GM18861 (cell line): ENCODE data around the gene MXRA8.
A peak's percentile ranks its signal among the peaks of the same experiment; 100 is the strongest.
"Not testable (repeated sequence)": the region's sequence is repeated elsewhere in the genome, so short reads cannot be mapped to it uniquely, and the experiment has no call there.

ENCODE experiments used
- ATAC-seq: cut with Tn5 transposase; IDR thresholded peaks from one replicate; pipeline ENCODE4 v1.9.1; 2021; ENCODE audit not compliant: unreplicated experiment

The MXRA8 gene, protein sequence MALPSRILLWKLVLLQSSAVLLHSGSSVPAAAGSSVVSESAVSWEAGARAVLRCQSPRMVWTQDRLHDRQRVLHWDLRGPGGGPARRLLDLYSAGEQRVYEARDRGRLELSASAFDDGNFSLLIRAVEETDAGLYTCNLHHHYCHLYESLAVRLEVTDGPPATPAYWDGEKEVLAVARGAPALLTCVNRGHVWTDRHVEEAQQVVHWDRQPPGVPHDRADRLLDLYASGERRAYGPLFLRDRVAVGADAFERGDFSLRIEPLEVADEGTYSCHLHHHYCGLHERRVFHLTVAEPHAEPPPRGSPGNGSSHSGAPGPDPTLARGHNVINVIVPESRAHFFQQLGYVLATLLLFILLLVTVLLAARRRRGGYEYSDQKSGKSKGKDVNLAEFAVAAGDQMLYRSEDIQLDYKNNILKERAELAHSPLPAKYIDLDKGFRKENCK

DNA sequence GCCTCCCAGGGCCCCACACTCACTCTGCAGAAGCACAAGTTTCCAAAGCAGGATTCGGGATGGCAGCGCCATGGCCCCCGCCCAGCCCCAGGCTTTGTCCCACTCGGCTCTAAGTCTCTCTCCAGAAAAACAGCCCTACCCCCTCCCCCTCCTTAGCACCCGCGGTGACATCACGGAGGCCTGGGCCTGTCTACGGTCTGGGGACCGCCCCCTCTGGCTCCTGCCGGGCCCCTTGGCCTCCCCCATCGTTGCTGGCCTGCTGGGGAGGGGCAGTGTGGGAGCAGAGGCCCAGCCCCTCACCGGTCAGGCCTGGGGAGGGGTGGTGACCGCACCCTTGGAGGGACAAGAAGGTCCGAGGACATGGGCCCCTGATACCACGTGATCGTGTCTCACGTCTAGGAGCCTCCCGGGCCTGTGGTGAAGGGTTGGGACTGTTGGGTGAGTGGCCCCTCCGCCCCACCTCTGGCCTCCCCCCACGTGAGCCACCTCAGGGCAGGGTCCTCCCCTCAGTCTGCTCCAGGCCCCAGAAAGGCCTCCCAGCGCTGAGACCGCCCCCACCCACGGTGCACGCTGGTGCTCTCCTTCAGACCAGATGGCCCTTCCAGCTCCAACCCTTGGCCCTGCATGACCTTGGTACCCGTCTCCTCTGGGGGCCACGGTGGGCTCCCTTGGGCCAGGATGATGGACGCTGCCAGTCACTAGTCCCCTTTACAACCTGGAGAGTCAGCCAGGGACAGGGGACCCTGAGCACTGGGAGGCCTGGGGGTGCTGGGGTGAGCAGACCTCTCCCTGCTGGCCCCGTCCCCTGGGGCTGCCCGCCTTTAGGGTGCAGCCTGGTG is at the start of gene MXRA8:
Gene MXRA8 (minus strand): TSS at position 123 of the 839 bp plus-strand sequence. CDS start 51 bp downstream, at position 72.
- no peak for ATAC-seq

DNA sequence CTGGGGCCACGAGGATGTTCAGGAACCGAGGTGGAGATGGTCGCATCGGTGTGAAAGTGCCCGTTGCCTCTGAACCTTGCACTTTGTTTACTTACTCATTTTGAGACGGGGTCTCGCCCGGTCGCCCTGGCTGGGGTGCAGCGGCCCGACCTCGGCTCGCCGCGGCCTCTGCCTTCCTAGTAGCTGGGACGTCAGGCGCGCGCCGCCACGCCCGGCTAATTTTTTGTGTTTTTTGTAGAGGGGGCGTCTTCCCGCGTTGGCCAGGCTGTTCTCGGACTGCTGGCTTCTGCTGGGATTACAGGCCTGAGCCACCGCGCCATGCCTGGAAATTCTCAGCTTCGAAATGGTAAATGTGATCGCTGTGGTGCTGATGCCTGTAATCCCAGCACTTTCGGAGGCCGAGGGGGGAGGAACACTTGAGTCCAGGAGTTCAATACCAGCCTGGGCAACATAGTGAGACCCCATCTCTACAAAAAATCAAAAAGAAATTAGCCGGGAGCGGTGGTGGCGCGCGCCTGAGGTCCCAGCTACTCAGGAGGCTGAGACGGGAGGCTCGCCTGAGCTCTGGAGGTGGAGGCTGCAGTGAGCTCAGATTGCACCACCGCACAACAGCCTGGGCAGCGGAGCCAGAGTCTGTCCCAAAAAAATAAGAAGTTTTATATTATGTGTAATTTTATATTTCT is 49.4 kb upstream of the MXRA8 start:
- no peak for ATAC-seq

DNA sequence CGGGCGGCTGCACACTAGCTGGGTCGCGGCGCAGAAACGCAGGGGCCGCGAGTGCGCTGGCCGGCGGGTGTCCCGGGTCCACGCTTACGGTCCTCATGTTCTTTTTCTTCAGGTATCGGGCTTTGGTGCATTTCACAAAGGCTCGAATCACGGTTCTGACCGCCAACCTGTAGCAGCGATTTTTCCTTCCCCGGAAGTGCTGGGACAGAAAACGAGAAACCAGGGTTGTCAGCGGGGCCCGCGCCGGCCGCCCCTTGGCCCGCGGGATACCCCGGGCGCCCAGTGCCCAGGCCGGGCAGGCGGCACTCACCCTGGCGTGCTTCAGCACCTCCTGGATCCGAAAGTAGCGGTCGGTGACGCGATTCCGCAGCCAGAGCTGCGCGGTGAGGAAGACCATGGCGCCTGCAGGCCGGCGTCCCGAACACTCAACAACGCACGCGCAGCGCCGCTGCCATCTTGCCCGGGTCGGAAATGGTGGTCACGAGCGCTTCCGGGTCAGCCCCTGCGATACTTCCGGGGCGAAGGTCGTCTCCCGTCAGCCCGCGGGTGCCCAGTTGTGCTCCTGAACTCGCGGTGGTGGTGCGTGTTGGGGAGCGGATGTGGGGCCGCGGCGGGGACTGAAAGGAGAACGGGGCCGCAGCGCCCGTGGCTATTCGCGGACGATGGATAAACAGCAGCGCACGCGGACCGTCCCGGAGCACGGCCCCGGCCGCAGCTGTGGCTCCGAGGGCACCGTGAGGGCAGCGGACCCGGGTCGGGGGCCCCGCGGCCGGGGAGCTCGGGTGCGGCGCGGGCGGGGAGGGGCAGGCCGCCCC is 48.7 kb upstream of the MXRA8 start, which contains the start of gene MRPL20:
Gene MRPL20 (minus strand): TSS at position 473 of the 815 bp plus-strand sequence. CDS start 76 bp downstream, at position 397.
- peak; percentile 71 for ATAC-seq

DNA sequence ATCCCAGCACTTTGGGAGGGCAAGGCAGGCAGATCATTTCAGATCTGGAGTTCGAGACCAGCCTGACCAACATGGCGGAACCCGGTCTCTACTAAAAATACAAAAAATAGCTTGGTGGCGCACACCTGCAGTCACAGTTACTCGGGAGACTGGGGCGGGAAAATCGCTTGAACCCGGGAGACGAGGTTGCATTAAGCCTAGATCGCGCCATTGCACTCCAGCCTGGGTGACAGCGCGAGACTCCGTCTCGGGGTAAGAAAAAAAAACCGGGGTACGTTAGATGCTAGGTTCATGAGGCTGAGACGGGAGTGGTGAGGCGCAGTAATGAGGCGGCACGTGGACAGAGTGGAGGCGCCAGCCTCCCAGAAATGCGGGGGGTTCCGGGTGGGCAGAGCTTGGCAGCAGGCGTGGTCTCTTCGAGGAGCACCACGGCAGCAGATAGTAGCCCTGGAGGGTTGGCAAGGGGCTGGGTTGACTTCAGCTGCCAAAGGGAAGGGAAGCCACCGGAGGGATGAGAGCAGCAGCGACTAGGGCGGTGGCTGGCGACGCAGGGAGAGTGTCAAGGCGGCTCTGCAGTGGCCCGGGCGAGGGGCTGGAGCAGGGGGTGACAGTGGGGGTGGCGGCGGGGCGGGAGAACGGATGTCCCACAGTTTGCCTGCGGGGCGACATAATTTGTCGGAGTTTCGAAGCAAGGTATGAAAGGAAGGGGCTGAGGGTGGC is 47.9 kb upstream of the MXRA8 start:
- ATAC-seq: no peak

DNA sequence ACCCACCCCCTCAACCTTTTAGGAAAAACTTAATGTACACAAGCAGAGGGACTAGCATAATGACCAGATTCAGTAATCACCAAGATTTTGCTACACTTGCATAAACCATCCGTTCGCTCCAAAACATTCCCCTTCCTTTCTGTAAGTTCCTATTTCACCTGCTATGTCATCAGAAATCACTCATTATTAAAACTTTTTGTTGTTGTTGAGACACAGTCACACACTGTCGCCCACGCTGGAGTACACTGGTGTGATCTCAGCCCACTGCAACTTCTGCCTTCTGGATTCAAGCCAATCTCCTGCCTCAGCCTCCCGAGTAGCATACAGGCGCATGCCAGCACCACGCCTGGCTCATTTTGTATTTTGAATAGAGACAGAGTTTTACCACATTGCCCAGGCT is 45.3 kb upstream of the MXRA8 start:
- ATAC-seq: no peak

DNA sequence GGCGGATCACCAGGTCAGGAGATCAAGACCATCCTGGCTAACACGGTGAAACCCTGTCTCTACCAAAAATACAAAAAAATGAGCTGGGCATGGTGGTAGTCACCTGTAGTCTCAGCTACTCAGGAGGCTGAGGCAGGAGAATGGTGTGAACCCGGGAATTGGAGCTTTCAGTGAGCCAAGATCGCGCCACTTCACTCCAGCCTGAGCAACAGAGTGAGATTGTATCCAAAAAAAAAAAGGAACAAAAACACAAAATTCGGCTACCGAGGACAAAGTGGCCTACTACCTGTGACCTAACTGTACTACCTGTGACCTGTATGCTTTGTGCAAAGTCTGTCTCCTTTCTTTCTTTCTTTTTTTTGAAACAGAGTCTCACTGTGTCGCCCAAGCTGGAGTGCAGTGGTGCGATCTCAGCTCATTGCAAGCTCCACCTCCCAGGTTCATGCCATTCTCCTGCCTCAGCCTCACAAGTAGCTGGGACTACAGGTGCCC is 44.6 kb upstream of the MXRA8 start:
- ATAC-seq: not testable (repeated sequence)

DNA sequence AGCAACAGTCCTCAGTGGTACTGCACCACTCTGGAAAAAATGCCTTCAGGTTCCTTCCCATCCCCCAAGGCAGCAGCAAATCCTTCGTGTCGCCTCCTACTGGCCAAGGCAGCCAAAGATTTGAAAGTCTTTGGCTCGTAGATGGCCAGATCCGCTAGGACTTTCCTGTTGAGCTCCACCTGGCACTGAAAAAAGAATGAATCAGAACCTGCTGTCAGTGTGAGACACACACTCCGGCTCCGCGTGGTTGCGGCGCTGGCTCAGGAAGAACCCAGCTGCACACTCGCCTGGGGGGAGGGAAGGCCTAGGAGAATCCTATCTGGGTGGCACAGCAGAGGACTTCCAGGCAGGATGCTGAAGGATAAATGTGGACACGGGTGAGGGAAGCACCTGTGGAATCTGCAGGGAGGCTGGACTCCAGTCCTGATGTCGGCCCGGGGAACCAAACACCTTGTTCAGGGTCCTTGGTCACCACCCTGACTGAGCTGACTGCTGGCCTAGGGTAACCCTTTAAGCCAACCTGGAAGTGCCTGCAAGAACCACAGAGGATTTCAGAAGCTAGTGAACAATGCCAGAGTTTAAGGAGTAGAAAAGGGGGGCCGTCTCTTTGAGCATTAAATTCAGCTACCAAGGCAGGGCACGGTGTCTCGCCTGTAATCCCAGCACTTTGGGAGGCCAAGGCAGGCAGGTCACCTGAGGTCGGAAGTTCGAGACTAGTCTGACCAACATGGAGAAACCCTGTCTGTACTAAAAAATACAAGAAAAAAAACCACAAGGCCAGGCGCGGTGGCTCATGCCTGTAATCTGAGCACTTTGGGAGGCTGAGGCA is 43.9 kb upstream of the MXRA8 start:
- no peak for ATAC-seq

DNA sequence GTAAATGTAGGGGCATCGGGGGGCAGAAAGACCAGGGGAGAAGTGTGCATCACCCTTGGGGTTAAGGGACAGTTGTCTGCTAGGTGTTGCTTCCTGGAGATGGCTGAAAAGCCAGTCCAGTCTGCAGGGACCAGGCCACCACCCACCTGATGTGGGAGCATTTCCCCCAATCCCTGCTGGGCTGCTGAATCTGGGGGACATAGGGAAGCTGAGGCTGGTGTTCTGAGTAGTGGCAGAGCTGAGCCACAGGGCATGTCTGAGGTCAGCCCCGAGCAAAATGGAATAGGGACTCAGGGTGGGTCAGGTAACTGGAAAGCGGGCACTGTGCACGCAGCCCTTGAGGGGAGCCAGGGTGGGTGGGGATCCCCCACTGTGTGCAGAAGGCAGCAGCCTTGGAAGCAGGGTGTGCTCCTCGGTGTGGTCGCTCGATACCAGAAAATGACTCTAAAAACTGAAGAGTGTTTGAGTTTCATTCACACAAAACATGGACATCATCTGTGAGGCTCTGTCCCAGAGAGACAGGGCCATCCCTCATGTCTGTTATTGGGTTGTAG is 43.2 kb upstream of the MXRA8 start:
- ATAC-seq: no peak

DNA sequence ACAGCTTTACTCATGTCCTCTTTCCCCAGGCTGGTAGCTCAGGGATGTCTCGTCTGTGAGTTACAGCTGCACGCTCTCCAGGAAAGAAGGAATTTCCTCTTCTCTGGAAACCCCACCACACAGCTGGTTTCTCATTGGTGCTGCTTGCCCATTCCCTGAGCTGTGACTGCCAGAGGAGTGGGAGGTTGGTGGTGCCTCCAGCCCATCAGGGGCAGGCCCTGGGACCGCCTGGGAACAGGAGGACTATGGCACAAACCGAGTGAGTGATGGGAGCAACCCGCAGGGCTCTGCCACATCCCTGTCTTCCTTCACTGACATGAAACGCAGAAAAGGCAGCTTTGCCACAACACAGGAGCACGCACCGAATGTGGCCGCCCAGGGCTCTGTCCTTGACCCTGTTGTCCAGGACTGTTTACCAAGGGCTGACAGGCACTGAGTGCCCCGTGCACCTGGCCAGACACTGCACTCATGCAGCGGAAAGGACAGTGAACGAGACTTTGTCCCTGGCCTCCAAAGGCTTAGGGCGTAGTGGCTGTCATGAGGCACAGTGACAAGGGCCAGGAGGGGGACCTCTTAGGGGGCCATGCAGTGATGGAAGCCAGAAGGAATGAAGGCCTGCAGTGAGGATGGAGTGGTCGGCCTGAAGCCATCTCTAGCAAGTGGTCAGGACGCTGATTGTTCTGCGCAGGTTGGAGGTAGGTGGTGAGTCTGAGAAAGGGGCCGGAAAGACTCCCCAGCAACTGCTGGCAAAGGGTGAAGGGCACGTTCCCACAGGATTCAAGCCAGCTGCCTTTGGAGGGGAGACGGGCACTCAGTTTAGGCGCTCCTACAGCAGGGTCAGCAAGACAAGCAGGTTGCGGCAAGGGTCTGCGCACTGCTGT is 42.5 kb upstream of the MXRA8 start:
- ATAC-seq: no peak

DNA sequence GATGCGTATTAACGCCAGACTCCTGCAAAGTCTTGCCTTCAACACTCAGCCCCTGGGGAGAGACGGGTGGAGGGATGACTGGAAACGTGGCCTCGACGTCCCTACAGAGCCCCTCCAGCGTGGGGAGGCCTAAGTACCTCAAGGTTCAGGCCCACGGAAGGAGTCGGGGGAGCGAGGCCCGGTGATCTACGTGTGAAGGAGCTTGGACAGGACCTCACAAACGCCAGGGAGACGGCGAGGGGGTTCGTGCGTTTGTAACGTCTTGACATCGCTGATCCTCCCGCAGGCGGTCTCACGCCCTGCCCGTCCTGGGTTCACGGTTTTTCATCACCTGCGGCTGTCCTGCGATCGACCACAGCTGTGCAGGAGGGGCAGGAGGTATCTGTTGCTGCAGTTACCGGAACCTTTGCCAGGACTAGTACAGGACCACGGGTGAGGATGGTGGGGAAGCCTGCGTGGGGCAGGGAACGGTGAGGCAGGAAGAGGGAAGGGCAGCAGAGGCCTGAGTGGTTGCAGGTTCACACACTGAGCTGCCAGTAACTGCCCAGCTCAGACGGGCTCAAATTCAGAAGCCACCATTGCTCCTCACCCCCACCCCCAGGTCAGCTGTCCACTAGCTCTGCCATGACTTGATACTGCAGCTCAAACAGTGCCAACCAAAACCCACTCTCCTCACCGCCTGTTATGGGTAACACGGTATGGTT is 41.7 kb upstream of the MXRA8 start:
- ATAC-seq: no peak

DNA sequence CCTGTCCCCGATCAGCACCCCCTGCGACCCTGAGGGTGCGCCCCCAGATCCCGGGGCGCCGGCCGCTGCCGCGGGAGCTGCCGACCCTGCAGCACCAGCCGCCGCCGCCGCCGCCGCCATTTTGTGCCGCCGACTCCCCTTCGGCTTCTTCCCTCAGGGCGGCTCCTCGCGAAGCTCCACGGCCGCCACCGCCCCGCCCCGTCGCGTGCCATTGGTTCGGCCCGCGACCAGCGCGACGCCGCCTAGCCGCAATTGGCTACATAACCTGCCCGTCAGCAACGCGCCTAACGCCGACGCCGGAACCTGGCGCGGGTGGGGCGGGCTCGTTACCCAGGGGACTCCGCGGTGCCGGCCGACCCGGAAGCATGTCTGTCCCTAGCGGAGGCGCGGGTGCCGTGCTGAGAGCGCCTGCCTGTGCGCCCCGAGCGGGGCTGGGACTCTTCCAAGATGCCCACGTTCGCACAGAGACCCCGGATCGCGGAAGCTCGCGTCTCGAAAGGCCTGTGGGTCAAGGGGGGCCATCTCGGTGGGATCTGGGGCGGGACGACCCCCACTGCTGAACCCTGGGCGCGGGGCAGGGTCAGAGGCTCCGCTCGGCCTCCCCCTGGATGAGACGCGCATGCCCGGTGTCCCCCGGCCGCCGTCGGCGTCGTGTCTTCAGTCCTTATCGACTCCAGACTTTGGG is 41.0 kb upstream of the MXRA8 start, which contains the start of gene CCNL2:
Gene CCNL2 (minus strand): TSS at position 149 of the 685 bp plus-strand sequence. CDS start 29 bp downstream, at position 120.
- ATAC-seq: peak; percentile 87

DNA sequence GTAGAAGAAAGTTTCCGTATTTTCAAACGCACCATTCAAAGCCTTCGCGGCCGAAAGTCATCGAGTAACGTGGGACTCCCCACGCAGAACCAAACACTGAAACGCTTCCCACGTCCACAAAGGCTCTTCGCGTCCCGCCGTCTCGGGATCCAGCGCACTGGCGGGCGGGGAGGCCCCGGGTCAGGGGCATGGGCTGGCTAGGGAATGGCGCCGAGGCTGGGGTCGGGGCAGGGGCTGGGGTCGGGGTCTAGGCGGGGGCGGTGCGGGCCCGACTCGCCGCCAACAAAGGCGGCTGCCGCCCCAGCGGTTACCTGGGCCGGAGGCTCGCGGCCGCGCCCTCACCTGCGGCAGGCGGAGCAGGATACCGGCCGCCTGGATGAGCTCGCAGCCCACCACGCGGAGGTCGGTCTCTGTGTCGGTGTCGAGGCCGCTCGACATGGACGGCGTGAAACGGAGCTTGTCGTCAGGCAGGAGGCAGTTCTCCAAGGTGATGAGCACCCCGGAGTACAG is 40.4 kb upstream of the MXRA8 start:
- peak; percentile 11 for ATAC-seq

DNA sequence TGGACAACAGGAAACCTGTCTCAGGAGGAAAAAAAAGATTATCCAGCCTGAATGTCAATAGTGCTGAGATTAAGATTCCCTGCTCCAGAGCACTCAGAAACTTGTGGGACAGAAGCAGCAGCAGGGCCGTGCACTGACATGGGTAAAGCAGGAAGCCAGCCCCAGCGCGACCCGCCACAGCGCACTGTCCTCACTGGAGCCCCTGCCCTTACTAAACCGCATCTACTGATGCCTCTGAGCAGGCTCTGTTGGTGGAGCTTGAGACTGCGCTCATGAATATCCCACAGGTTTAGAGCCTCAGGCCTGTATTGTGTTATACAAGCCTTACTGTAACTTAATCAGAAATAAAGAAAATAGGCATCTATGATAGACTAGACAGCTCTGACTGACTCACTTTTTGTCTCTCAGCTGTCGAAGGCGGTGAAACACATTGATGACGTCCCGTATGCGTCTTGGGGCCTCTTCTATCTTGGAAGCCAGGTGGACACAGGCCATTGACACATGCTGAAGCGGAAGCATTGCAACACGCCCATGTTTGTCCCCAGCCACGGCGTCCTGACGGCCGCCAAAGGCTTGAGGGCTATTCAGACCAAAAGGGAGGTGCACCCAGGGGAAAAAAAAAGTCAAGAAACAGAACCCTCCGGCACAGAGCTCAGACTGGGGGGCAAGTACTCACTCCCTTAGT is 39.6 kb upstream of the MXRA8 start:
- no peak for ATAC-seq

DNA sequence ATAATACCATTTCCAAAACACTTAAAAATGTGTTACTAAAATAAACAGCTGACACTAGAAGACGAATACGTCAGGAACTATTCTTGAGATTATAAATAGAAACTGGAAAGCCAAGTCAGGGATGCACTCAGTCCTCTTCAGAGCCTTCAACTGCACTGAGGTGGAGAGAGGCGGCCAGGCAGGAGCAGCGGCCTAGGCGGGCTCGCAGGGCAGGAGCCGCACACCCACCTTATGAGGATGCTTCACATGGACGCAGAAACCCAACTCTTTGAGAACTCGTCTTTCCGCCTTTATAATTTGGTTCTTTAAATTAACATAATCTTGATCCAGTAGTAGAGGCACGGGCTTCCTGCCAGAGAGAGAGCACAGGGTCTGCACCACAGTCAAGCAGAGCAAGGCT is 36.8 kb upstream of the MXRA8 start:
- no peak for ATAC-seq

DNA sequence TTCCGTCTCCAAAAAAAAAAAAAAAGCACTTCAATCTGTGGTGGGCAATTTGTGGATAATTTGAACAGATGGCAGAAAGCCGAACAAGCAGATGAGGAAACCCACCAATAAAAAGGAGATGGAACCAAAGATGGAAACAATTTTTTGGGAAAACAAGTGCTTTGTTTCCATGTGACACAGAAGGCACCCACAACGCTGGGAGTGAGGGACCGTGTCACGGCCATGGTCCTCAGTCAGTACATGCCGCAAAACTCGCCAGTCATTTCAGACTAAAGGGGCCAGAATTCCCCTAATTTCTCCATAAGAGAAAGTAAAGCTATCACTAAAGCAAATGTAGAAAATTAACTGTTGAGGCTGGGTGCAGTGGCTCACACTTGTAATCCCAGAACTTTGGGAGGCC is 35.8 kb upstream of the MXRA8 start:
- ATAC-seq: no peak
